CD4-positive, alpha-beta T cell treated with Interleukin-12 subunit alpha and Interleukin-12 subunit beta, for 1 hour (primary cell): ENCODE data around the gene CPA2.

ENCODE experiments used
- DNase-seq: peaks from one replicate; pipeline ENCODE4 v3.0.0-alpha.2; 2020

Gene CPA2

DNA sequence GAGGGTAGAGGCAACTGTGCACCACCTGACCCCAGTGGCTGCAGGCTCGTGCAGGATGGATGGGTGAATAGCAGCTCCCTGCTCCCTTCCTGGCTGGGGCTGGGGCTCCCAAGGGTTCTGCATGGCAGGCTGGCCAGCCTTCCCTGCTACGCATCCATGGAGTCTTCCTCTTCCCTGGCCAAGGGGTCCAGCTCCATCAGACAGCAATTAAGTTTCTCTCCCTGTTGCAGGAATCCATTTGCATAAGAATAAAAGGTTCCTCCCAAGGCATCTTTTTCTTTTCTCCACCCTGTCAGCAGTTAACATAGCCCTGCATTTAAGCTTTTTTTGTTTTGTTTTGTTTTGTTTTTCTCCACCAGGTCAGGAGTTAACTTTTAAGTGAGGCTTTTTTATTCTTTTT is 10.0 kb upstream of the CPA2 start:
- DNase-seq = no peak

DNA sequence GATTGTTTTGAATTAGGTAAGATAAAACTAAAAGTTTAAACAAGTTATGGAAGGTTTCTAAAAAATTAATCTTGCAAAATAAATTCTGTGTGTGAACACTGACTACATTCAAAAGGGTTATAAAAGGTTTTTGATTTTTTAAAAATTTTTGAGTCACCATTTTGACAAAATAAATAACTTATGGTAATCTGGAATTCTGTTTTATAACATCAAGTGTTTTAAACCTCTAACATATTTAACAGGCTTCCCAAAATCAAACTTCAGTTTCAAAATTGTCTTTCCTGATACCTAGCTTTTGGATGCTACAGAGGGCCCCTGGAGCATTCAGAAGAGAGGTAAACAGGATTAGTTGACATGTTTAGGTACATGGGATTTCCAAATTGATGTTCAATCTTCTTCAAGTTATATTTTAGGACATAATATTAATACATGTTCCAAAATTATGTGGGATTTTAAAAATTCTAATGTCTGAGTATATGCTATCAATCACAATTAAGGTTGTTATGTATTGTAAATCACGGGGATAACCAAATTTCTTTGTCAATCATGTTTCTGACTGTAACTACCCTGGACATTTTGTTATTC is 8.1 kb upstream of the CPA2 start:
- no peak for DNase-seq

DNA sequence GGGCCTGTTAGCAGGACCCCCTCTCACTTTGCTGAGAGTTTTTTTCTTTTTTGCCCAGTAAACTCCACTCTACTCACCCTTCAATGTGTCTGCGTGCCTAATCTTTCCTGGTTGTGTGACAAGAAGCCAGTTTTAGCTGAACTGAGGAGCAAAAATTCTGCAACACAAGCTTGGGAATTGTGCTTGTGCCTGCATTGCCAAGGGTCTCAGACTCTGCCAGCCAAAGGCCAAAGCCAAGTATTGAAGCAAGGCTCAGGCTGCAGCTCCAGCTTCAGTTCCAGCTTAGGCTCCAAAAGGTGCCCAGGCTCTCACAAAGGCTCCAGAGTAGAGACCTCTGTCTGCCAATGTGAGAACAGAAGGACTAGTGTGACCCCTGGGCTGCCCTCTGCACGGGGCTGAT is 4.2 kb upstream of the CPA2 start:
- DNase-seq = no peak

DNA sequence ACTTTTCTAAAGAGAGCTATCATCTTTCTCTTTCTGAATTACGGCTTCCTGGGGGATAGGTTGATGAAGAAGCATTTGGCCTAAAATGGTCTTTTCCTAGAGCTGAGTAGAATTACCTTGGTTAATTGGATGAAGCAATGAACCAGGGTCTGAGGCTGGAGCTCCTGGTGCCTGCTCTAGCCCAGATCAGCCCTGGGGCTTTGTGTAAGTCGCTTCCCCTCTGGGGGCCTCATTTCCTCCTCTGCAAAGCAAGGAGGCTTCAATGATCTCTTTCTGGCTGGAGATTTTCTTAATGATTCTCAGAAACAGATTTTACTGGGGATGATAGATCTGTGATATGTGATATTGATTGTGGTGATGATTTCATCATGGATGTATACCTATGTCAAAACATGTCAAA is 3.5 kb upstream of the CPA2 start:
- no peak for DNase-seq

DNA sequence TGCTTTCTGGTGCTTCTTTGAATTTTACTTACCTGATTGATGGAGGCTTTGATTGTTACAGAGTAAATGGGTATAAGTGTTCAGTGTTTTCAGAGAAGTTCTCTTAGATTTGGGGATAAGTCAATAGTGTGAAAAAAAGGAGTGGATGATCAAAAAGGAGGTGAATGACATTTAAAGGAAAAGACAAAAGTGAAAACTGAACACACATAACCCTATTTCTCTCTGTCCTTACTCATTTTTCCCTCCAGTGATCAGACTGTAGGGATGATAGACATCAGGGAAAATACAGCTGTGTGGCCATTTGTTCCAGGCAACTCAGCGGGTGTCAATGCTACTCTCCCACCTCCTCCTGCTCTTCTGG is 278 bp downstream of the CPA2 start:
- no peak for DNase-seq

DNA sequence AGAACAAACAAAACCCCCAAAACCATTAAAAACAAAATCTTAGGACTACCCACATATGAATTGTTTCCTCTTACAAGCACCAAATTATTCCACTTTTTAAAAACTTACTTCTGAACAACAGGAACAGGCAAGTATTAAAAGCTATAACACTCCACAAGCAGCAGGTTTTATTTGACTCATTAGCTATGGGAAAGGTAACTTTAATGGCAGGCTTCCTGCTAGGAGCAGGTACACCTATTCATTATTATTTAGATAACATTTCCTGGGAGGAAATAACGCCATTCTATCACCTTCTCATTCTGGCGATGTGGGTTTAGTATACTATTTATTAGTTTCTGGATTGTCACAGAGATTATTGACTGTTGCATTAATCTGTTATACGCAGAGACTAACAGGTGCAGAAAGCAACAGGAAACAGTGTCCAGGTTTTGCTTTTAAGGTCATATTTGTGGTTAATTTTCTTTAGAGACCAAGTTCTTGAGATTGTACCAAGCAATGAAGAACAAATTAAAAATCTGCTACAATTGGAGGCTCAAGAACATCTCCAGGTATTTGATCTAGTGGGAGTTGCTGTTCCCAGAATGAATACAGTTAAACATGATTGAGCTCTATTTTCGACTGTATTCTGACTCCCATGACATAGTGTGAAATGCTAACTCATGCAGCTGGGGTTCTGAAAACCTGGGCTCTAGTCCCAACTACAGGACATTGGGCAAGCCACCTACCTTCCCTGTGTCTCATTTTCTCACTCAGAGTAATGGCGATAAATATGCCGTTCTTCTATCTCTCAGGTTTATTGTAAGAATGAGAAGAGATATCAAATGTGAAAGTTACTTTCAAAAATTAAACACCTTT is 2.0 kb downstream of the CPA2 start:
- no peak for DNase-seq

DNA sequence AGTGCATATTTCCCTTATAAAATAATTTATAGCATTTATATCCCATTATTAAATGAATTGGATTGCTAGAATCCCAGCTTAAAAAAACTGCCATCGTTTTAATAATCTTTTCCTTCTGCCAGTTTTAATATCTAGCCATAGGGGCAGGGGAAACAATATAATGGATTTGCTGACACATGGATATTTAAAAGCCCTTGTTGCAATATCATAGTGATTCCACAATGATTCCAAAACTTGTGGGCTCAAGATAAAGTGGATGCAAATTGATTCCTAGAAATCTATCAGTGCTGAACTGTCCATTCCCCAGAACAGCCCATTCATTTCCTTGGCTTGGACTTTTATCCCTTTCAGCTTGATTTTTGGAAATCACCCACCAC is 2.6 kb downstream of the CPA2 start:
- DNase-seq = no peak

DNA sequence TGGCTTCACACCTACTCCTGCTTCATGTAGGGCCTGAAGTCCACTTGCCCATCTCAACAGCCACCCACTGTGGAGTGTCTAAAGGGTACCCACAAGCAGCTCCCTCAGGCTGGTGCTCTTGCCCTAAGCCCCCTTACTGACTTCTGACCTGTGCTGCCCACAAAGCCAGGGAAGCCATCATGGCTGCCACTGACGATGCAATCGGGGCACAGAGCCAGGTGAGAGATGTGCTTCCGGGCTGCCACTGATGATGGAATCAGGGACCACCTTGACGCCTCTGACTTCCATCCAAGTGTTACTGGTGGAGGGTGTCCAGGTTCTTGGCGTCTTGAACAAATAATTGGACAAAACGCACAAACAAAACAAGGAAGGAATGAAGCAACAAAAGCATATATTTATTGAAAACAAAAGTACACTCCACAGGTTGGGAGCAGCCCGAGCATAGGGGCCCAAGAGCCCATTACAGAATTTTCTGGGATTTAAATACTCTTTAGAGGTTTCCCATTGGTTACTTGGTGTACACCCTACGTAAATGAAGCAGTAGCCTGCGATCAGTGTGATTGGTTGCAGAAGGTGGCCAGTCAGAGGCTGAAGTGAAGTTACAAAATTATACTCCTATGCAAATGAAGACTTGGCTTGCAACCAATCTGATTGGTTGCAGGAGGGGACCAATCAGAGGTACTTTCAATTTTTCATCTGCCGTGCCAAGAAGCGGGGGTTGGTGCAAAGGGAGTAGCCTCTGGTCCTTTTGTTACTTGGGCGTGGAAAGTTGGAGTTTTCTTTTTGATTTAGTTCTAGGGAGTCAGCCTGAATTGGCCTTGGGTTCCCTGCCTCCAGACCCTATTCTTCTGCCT is 4.5 kb downstream of the CPA2 start:
- DNase-seq = no peak

DNA sequence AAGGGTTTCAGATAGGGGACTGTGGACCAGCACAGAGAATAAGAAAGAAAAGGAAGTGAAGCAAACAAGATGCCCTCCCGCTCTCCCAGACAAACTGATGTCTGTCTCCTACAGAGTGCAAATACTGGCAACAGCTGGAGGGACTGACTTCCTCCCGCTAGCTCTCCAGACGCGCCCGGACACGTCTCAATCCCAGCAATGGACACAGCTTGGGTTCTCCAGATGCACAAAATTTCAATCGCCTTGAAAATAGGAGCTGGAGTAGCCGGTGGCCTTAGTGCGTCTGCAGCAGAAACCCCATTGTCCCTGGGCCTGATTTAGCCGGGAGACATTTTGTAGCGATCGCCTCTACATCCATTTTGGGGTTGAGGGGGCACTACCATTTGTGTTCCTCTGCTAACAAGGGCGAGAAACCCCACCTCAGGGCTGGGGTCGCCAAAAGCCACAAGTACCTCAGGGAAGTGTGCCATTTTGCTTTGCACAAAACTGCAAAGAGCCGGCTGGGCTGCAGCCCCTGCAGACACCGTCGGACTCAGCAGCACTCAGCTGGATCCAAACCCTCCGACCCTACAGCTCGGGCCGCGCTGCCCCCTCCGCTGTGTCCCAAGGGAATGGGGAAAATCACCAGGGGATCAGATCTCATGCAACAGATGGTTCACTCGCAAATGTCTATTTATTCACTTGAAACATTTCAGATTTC is 5.9 kb downstream of the CPA2 start:
- DNase-seq = no peak

DNA sequence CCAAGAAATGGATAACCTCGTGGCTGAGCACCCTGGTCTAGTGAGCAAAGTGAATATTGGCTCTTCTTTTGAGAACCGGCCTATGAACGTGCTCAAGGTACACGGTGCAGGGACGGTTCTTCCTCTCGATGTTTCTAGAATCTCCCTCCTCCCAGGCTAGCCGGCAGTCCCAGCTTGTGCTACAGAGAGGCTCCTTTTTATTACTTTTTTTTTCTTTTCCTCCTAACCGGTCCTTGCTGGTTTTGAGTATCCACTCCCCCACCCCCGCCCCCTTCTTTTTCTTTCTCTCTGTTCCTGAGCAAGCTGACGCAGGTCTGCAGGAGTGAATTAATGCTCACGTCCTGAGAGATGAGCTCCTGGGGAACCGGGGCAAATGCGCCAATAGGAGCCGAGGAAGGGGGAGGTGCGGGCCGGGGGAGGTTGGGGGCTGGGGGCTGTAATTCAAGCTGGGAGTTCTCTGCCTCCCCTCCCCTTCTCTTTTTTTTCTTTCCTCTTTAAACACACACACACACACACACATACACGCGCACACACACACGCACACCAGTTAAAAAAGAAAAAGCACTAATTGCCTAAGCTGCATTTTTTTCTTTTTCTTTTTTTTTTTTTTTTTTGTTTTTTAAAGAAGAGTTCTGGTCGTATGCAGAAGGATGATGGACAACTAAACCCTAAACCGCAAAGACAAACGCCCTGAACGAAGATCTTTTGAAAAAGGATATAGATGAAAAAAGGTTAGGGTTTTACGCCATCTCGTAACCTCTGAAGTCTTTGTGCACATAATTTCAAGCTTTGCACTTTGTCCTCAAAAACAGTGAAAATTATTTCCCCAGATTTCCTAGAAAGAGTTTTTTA is 6.6 kb downstream of the CPA2 start:
- no peak for DNase-seq

DNA sequence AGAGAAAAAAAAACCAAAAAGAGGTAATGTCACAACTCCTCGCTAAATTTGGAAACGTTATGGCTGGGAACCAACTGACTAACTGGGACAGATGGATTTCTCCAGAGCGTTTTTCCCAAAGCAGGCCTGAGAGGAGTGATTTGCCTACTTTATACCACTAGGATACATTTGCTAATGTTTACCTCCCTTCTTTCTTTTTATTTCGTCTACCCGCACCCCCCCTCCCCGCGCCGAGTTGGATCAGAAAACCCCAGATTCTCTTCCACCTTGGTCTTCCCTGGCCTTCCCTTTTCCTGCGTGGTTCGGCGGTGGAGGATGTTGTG is 7.2 kb downstream of the CPA2 start:
- no peak for DNase-seq

DNA sequence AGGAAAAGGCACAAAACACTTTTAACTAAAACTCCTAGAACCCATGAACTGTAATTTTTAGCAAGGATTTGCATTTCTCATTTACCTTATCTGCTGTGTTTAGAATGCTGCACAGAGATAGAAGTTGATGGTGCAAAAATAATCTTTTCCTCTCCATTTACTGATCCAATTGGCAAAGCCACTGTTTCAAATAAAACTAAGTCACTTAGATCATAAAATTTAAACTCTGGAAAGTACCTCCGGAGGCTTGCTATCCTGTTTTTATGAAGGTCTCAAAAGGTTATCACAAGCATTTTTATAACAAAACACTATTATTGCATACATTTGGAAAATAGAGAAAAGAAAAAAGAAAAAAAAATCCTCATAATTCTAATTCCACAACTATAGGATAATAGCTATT is 7.6 kb downstream of the CPA2 start:
- no peak for DNase-seq

DNA sequence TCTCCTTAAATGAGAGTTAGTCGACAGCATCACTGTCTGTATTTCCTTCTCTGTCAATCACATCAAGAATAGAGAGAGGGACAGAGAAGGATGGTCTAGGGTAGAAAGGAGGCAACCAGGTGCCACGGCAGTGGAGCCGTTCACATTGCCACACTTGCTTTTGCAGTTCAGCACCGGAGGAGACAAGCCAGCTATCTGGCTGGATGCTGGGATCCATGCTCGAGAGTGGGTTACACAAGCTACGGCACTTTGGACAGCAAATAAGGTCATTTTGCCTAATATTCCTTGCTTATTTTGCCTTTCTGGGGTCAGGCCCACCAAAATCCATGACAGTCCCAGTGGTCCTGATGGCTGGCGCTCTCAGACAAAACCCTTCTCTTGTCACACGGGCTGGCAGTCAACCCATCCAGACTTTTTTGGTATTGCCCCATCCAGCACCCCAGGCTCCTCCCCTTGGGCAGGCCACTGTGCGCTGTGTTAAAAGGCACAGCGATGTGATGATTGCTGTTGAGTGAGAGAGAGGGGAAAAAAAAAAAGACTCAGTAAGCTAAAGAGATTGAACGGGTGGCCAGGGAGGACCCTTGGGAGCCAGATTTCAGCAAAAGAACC is 8.4 kb downstream of the CPA2 start:
- no peak for DNase-seq

DNA sequence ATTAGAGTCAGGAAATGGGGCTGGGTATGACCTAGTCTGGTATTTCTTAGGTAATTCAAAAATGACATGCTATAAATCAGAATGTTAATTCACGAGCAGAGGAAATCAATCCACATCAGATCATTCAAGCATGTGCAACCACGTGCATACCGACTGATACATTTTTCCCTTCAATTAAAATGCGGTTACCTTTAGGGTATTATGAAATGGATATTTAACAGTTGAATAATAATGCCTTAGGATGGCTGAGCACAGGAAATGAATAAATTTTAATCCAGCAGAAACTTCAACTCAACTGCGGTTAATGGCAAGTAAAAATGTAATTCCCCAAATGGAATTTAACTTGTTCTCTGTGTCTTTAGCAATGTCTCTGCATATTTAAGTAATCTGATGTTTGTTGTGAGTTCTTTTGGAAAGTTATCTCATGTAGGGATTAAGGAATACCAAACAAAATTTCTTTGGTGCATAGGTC is 9.2 kb downstream of the CPA2 start:
- no peak for DNase-seq

DNA sequence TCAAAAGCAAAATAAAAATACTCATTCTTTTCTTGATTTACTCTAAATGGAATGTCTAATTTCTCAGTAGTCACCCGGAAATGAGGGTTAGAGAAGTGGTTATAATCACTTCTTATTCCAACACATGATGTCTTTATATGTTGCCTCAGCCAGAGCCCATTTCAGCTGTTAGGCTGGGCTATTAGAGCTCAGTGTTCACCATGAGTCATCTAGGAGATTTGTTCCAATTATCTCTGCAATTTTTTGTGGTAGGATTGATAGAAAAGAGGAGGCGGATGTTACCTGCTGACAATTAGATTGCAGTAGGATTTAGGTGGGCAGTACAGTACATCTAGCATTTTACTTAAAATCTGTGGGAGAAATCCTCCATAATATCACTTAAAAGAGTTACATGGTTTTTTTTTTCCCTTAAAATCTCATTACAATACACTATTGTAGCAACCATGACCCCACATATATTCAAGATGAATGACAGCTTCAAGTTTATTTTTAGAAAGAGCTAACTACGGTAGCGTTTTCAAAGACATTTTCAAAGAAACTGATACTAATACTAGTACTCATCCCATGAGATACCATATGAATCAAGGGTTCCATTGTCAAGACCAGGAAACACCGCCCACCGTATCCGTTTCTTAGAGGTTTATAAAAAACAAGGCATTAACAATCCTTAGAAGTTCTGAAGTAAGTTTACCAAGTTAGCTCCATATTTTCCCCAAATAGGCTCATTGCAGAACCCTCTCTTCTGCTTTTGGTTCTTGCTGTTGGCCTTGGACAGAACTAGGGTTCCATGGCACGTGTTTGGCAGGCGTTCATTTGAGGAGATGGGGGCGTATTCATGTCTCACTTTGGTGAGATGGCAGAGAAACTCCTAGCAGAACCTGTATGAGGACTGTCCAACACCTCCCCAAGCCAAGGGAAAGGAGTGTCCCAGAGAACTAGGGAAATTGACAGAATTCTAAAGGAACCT is 10.4 kb downstream of the CPA2 start:
- no peak for DNase-seq

DNA sequence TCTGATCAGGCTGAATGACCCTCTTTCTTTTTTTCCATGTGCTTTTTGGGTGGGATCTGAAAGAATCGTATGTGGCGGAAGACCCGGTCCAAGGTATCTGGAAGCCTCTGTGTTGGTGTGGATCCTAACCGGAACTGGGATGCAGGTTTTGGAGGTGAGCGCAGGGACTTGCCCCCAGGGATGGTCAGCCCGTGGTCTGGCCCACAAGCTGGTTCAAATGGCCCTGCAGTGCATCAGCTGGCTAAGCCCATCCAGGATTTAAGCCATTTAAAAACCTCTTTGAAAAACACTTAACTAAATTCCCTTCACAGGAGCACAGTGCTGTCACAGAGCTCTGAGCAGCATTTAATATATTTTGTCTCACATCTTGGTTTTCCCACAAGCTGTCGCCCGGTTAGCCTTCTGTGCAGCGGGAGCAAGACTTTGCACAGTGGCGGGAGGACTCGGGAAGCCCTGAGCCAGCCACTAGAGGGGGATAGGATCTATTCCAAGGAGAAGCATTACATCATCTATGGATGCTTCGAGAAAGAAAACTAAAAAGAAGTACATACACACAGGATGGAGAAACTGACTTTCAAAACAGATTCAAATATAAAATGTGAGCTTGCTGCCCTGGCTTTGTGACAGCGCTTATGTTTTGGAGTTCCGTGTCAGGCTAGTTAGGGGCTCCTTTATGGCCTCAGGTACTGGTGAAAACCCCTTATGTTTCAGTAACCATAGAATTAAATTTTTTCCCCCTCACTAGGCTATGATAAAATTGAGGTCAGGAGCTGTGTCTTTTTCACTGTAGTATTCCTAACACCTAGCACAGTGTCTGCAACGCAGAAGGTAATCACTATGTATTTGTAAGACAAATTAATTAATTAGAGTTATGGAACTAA is 11.3 kb downstream of the CPA2 start:
- no peak for DNase-seq

DNA sequence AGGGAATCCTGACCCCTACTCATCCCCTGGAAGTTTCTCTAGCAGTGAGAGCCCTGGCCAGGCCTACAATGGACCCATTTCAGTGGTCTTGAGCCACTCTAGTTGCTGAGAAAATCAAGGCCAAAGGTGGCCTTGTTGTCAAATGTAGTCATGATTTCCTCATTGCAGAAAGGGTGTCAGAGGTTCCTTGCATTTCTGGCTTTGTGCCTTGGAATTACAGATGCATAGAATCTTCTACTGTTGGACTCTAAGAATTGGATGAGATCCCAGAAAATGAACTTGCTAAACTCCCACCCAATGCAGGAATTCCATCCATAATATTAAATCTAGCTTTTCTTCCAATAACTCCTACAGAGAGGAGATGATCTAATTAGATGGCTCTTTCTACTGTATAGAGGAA is 12.2 kb downstream of the CPA2 start:
- no peak for DNase-seq

DNA sequence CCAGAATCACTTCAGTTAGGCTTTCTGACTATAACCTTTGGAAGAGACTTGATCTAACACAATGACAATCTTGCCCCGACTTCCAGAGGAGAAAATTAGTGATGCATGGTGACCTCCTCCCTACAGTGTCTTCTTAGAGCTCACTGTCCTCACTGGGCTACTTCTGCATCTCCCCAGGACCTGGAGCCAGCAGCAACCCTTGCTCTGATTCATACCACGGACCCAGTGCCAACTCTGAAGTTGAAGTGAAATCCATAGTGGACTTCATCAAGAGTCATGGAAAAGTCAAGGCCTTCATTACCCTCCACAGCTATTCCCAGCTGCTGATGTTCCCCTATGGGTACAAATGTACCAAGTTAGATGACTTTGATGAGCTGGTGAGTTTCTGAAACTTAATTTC is 12.6 kb downstream of the CPA2 start:
- no peak for DNase-seq

DNA sequence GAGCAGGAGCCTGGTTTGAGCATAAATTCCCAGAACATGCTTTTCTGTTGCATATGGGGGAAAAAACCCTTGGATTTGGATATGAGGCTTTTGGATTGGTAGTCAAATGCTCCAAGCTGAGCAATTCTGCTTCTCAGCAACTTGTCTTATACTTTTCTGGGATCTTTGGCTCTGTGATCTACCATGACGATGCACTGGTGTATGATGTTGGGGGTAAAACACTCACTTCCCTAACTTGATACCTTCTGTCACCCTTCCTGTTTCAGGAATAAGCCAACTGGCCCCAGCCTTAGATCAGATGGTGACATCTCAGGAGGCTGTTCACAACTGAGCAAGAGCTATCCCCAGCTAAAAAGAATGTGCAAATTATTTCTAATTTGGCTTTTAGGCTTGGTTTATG is 13.2 kb downstream of the CPA2 start:
- no peak for DNase-seq

DNA sequence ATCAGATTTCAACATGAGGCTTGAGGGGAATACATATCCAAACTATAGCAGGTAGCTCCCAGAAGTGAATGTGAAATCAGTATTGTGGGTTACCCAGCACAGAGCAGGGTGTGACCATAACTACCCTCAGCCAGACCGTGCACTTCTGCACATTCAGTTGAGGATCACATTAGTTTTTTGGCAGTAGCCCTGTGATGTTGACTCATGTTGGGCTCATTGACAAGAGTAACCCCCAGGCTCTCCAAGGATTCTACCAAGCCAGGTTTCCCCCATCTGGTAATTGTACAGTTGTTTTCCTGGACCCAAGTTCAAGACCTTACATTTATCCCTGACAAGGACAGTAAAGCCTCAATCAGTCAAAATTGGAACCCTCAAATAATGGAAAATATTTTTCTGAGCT is 14.6 kb downstream of the CPA2 start:
- no peak for DNase-seq
